Measurements from ENCODE around the gene FOXD1. TPM values are rescaled to one million over a fixed set of nuclear protein-coding genes. Genes with fewer than 3 reads are reported as not detected.

Gene FOXD1
- total and polyA plus RNA-seq, 2 of the 8 experiments (the other 6 are each of a cell fraction or from before 2014, with no cell fraction given): 0.11 to 1.1 TPM

DNA sequence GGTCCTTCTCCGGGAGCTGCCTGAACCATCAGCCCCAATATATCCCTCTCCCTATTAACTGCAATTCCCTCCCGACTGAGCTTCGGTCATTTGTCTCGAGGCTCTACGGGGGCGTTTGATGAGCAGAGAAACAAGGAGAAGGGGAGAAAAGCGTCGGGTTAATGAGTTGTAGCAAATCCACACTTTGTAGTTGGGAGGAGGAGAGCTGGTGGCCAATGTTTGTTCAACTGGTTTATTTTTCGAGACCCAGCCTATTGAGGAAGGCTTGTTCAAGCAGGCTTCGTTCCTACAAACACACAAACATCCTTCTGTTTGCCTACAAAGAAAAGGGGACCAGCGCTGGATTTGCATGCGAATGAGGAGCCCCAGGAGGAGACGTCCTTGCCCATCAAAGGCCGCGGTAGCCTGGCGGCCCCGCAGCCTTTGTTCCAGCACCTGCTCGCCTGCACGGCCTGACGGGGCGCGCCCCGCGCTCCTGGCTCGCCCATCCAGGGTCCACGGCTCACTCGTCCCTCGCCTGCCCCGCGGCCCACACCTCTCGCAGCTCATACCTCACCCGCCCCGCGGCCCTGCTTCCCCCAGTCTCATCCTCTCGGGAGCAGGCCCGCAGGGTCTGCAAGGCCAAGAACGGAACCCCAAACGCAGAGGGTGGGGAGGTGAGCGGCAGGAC, 4.6 kb downstream of the FOXD1 start (continued):
- TF ChIP-seq TCF12 (IDR thresholded peaks at IDR 0.05; ENCODE audit: low read depth, low read length) (peak; percentile 98), EP300 (IDR thresholded peaks at IDR 0.05; ENCODE audit: borderline replicate concordance in 1 of 2, low read depth in 2 of 2, low read length in 2 of 2) (peak in 1 of 2 experiments; percentile 37; a peak in 1 of 3 replicates), GABPA (IDR thresholded peaks at IDR 0.05; ENCODE audit: borderline replicate concordance, insufficient read depth, low read length) (no peak; the same call in 1 of the 2 replicates), CHD1 (IDR thresholded peaks at IDR 0.05; ENCODE audit: low read depth, low read length) (no peak), YY1 (IDR thresholded peaks at IDR 0.05; ENCODE audit: low read depth, low read length) (peak; percentile 64; the same call in 1 of the 2 replicates), SP1 (IDR thresholded peaks at IDR 0.05; ENCODE audit: low read depth, low read length) (peak; percentile 54; the same call in 1 of the 2 replicates), SP4 (IDR thresholded peaks at IDR 0.05; ENCODE audit: low read length) (0 out of 2 replicates have a peak, but pooled peaks have one; percentile 33)
- TF ChIP-seq, protein P1, sequence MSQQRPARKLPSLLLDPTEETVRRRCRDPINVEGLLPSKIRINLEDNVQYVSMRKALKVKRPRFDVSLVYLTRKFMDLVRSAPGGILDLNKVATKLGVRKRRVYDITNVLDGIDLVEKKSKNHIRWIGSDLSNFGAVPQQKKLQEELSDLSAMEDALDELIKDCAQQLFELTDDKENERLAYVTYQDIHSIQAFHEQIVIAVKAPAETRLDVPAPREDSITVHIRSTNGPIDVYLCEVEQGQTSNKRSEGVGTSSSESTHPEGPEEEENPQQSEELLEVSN (IDR thresholded peaks at IDR 0.05): peak; percentile 54
- TF ChIP-seq, protein P2, sequence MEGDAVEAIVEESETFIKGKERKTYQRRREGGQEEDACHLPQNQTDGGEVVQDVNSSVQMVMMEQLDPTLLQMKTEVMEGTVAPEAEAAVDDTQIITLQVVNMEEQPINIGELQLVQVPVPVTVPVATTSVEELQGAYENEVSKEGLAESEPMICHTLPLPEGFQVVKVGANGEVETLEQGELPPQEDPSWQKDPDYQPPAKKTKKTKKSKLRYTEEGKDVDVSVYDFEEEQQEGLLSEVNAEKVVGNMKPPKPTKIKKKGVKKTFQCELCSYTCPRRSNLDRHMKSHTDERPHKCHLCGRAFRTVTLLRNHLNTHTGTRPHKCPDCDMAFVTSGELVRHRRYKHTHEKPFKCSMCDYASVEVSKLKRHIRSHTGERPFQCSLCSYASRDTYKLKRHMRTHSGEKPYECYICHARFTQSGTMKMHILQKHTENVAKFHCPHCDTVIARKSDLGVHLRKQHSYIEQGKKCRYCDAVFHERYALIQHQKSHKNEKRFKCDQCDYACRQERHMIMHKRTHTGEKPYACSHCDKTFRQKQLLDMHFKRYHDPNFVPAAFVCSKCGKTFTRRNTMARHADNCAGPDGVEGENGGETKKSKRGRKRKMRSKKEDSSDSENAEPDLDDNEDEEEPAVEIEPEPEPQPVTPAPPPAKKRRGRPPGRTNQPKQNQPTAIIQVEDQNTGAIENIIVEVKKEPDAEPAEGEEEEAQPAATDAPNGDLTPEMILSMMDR (IDR thresholded peaks at IDR 0.05; ENCODE audit: control extremely low read depth in 1 of 3, insufficient read depth in 1 of 3, low read depth in 1 of 3, low read length in 3 of 3): 0 out of 4 replicates have a peak, but pooled peaks of 1 of the 3 experiments have one; percentile 3
- TF ChIP-seq, protein P3, sequence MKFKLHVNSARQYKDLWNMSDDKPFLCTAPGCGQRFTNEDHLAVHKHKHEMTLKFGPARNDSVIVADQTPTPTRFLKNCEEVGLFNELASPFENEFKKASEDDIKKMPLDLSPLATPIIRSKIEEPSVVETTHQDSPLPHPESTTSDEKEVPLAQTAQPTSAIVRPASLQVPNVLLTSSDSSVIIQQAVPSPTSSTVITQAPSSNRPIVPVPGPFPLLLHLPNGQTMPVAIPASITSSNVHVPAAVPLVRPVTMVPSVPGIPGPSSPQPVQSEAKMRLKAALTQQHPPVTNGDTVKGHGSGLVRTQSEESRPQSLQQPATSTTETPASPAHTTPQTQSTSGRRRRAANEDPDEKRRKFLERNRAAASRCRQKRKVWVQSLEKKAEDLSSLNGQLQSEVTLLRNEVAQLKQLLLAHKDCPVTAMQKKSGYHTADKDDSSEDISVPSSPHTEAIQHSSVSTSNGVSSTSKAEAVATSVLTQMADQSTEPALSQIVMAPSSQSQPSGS (IDR thresholded peaks at IDR 0.05; ENCODE audit: low read length): peak; percentile 38; the same call in 1 of the 2 replicates
- TF ChIP-seq, protein P4, sequence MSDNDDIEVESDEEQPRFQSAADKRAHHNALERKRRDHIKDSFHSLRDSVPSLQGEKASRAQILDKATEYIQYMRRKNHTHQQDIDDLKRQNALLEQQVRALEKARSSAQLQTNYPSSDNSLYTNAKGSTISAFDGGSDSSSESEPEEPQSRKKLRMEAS (IDR thresholded peaks at IDR 0.05): peak; percentile 73

All from H1 (cell line).